H9 (cell line): ENCODE measurements around the gene RAC2. TPM values are rescaled to one million over a fixed set of nuclear protein-coding genes. Genes with fewer than 3 reads are reported as not detected.

ENCODE experiments used
- DNase-seq: peaks from one replicate; pipeline ENCODE4 v3.0.0-alpha.2; 2017
- H2AFZ ChIP-seq: one replicate; pipeline ENCODE4 v1.6.1; 2013; ENCODE audit warnings: mild to moderate bottlenecking, low read length, control low read depth, moderate library complexity
- H2AK5ac ChIP-seq: 2 replicates; pipeline ENCODE4 v1.6.1; 2013; ENCODE audit warnings: low read length, control low read depth, mixed read lengths; ENCODE audit not compliant: insufficient read length
- H2BK120ac ChIP-seq: one replicate; pipeline ENCODE4 v1.6.1; 2013; ENCODE audit warnings: low read depth, mild to moderate bottlenecking, low read length, control low read depth, inconsistent platforms; ENCODE audit not compliant: poor library complexity, severe bottlenecking
- H2BK12ac ChIP-seq: 2 replicates; pipeline ENCODE4 v1.6.1; 2013; ENCODE audit warnings: low read length, control low read depth, mixed read lengths, low read depth; ENCODE audit not compliant: insufficient read length
- H2BK15ac ChIP-seq: 2 replicates; pipeline ENCODE4 v1.6.1; 2013; ENCODE audit warnings: low read depth, low read length, control low read depth
- H2BK20ac ChIP-seq: one replicate; pipeline ENCODE4 v1.6.1; 2013; ENCODE audit warnings: low read depth, mild to moderate bottlenecking, low read length, control low read depth, inconsistent platforms; ENCODE audit not compliant: poor library complexity, severe bottlenecking
- H2BK5ac ChIP-seq: 2 replicates; pipeline ENCODE4 v1.6.1; 2013; ENCODE audit warnings: low read length, control low read depth, mixed read lengths; ENCODE audit not compliant: insufficient read length
- H3K14ac ChIP-seq: 2 replicates; pipeline ENCODE4 v1.6.1; 2013; ENCODE audit warnings: low read length, control low read depth; ENCODE audit not compliant: insufficient read depth
- H3K18ac ChIP-seq: 2 replicates; pipeline ENCODE4 v1.6.1; 2013; ENCODE audit warnings: low read depth, mild to moderate bottlenecking, mixed read lengths, low read length, control low read depth; ENCODE audit not compliant: insufficient read length
- H3K23ac ChIP-seq: 2 replicates; pipeline ENCODE4 v1.6.1; 2013; ENCODE audit warnings: low read length, control low read depth, mixed read lengths, low read depth; ENCODE audit not compliant: insufficient read length
- H3K23me2 ChIP-seq: 2 replicates; pipeline ENCODE4 v1.6.1; 2013; ENCODE audit warnings: low read depth, mild to moderate bottlenecking, mixed read lengths, low read length, control low read depth; ENCODE audit not compliant: insufficient read length, poor library complexity, severe bottlenecking
- H3K27ac ChIP-seq: 2 replicates; pipeline ENCODE4 v1.5.1; 2013; ENCODE audit warnings: low read length, control low read depth, mixed read lengths, low read depth; ENCODE audit not compliant: insufficient read length
- H3K27me3 ChIP-seq: 2 replicates; pipeline ENCODE4 v1.6.1; 2013; ENCODE audit warnings: low read length, control low read depth, inconsistent platforms; ENCODE audit not compliant: insufficient read depth
- H3K4ac ChIP-seq: 2 replicates; pipeline ENCODE4 v1.6.1; 2013; ENCODE audit warnings: low read depth, mild to moderate bottlenecking, control low read depth, inconsistent platforms, low read length, moderate library complexity
- H3K4me1 ChIP-seq: 2 replicates; pipeline ENCODE4 v1.6.1; 2013; ENCODE audit warnings: low read length, control low read depth, inconsistent platforms; ENCODE audit not compliant: insufficient read depth
- H3K4me2 ChIP-seq: 2 replicates; pipeline ENCODE4 v1.6.1; 2013; ENCODE audit warnings: low read length, control low read depth, mixed read lengths; ENCODE audit not compliant: insufficient read length, insufficient read depth
- H3K56ac ChIP-seq: 2 replicates; pipeline ENCODE4 v1.6.1; 2013; ENCODE audit warnings: low read depth, mild to moderate bottlenecking, mixed read lengths, low read length, control low read depth; ENCODE audit not compliant: insufficient read length
- H3K79me1 ChIP-seq: 2 replicates; pipeline ENCODE4 v1.6.1; 2013; ENCODE audit warnings: low read depth, mild to moderate bottlenecking, moderate library complexity, low read length, control low read depth, inconsistent platforms; ENCODE audit not compliant: insufficient read depth, poor library complexity, severe bottlenecking
- H3K79me2 ChIP-seq: 2 replicates; pipeline ENCODE4 v1.6.1; 2013; ENCODE audit warnings: low read length, control low read depth, inconsistent platforms; ENCODE audit not compliant: insufficient read depth
- H3K9ac ChIP-seq: 2 replicates; pipeline ENCODE4 v1.6.1; 2013; ENCODE audit warnings: low read length, control low read depth, mixed read lengths; ENCODE audit not compliant: insufficient read length; ENCODE audit errors: extremely low read depth
- H3K9me3 ChIP-seq: one replicate; pipeline ENCODE4 v1.6.1; 2013; ENCODE audit warnings: low read depth, low read length, inconsistent platforms; ENCODE audit not compliant: control insufficient read depth
- H3T11ph ChIP-seq: one replicate; pipeline ENCODE4 v1.6.1; 2013; ENCODE audit warnings: mild to moderate bottlenecking, low read length, control low read depth, inconsistent platforms
- H4K20me1 ChIP-seq: one replicate; pipeline ENCODE4 v1.6.1; 2013; ENCODE audit not compliant: control insufficient read depth, insufficient read length, insufficient read depth
- H4K5ac ChIP-seq: 2 replicates; pipeline ENCODE4 v1.6.1; 2013; ENCODE audit warnings: low read depth, mild to moderate bottlenecking, mixed read lengths, low read length, control low read depth; ENCODE audit not compliant: insufficient read length
- H4K8ac ChIP-seq: replicated peaks from 2 replicates; pipeline ENCODE4 v1.6.1; 2013; ENCODE audit warnings: low read length, control low read depth, mixed read lengths, low read depth; ENCODE audit not compliant: insufficient read length
- H4K91ac ChIP-seq: 2 replicates; pipeline ENCODE4 v1.6.1; 2013; ENCODE audit warnings: low read depth, mild to moderate bottlenecking, moderate library complexity, mixed read lengths, low read length, control low read depth; ENCODE audit not compliant: insufficient read length
- H3K27ac Mint-ChIP-seq, 3 experiments: 2 replicates in 2 of 3; 3 replicates in 1 of 3; pipeline ENCODE4 v1.8.0; 2020 to 2021; ENCODE audit warnings: mixed read lengths in 3 of 3, mild to moderate bottlenecking in 1 of 3, moderate library complexity in 1 of 3
- H3K27me3 Mint-ChIP-seq: 2 replicates; pipeline ENCODE4 v1.8.0; 2021; ENCODE audit warnings: low read depth, mild to moderate bottlenecking, moderate library complexity, mixed read lengths
- H3K36me3 Mint-ChIP-seq, 3 experiments: 2 replicates in 2 of 3; 3 replicates in 1 of 3; pipeline ENCODE4 v1.8.0; 2020 to 2021; ENCODE audit warnings: low read depth in 3 of 3, mixed read lengths in 3 of 3; ENCODE audit not compliant: insufficient read depth in 1 of 3
- H3K4me1 Mint-ChIP-seq, 2 experiments: 2 replicates each; pipeline ENCODE4 v1.8.0; 2020; ENCODE audit warnings: mixed read lengths in 2 of 2
- H3K4me3 Mint-ChIP-seq, 2 experiments: 2 replicates in 1 of 2; 3 replicates in 1 of 2; pipeline ENCODE4 v1.8.0; 2020 to 2021; ENCODE audit warnings: mild to moderate bottlenecking in 2 of 2, mixed read lengths in 2 of 2, moderate library complexity in 1 of 2
- H3K9me3 Mint-ChIP-seq, 2 experiments: 2 replicates in 1 of 2; 3 replicates in 1 of 2; pipeline ENCODE4 v1.8.0; 2020; ENCODE audit warnings: mild to moderate bottlenecking in 2 of 2, mixed read lengths in 2 of 2, moderate library complexity in 1 of 2
- CTCF ChIP-seq: fragments of 200-600 bp; sonication (generic); conservative IDR thresholded peaks from 3 replicates; pipeline ENCODE4 v1.8.0; 2021; ENCODE audit warnings: antibody characterized with exemption, mild to moderate bottlenecking
- WGBS: extraction: QIAGEN DNeasy Blood & Tissue Kit; methylation state at CpG from one replicate; pipeline ENCODE4 v1.1.7; 2013; ENCODE audit warnings: missing lambda C conversion rate, low lambda C conversion rate, mixed read lengths; ENCODE audit not compliant: insufficient read length; ENCODE audit errors: extremely low coverage; 5-methylcytosine and 5-hydroxymethylcytosine counted together
- total RNA-seq: library from RNA; stranded (reverse); gene quantifications from 2 replicates; pipeline ENCODE4 v1.2.1, GENCODE V29; 2021

The RAC2 gene
- total RNA-seq, 1 experiment from 2014 or later, result 2.8 TPM

- TF ChIP-seq CTCF, result no peak
- Histone ChIP-seq H3K4me1 (no peaks in the 10 kb centered on the region; the same call in 1 of the 2 replicates), H2BK120ac (no peak overlapping the region)
Observed at GRCh38 chr22:37292641-37293040, 48.6 kb upstream of the RAC2 start.

More at GRCh38 chr22:37292641-37293040, 48.6 kb upstream of the RAC2 start:
- Histone ChIP-seq H2AFZ (no peak overlapping the region), H3K4me2 (no peak overlapping the region), H4K8ac (no peak overlapping the region), H4K91ac (no peak overlapping the region), H4K5ac (no peak overlapping the region), H3K27ac (no peak overlapping the region), H2BK5ac (no peak overlapping the region), H2BK15ac (no peak overlapping the region), H3K14ac (no peak overlapping the region), H3T11ph (no peak overlapping the region), H2BK20ac (no peak overlapping the region), H3K23me2 (no peaks in the 10 kb centered on the region), H2BK12ac (no peak overlapping the region), H3K79me2 (no peaks in the 10 kb centered on the region), H4K20me1 (no peaks in the 10 kb centered on the region), H3K23ac (no peak overlapping the region), H3K79me1 (no peaks in the 10 kb centered on the region), H3K9ac (no peak overlapping the region), H3K9me3 (no peaks in the 10 kb centered on the region), H3K27me3 (no peaks in the 10 kb centered on the region), H3K56ac (no peak overlapping the region), H2AK5ac (no peak overlapping the region), H3K18ac (no peak overlapping the region), H3K4ac (no peak overlapping the region)
- no peak for DNase-seq
- Mint-ChIP-seq H3K36me3 (no peaks in the 10 kb centered on the region; a peak in 1 of 7 replicates), H3K4me3 (no peak overlapping the region), H3K27ac (no peak overlapping the region), H3K27me3 (peaks cover 30% of the 10 kb centered on the region), H3K9me3 (peaks cover 5 to 7% of the 10 kb centered on the region in 2 experiments; a peak in 3 of 5 replicates), H3K4me1 (peaks cover 7 to 27% of the 10 kb centered on the region in 2 experiments; a peak in 3 of 4 replicates)
- no CpG with 5 or more reads among the region's 13 CpGs for WGBS
